ENCODE results near the gene FNDC3B. TPM values are rescaled to one million over a fixed set of nuclear protein-coding genes. Genes with fewer than 3 reads are reported as not detected.

FNDC3B gene
- total RNA-seq, 2 experiments from 2014 or later, result 10.6 to 12.0 TPM

- Mint-ChIP-seq H3K36me3 (ENCODE audit: low read depth) (no peaks in the 10 kb centered on the region), H3K4me3 (no peak overlapping the region), H3K4me1 (ENCODE audit: low read depth) (no peaks in the 10 kb centered on the region), H3K9me3 (peaks cover 3% of the 10 kb centered on the region), H3K27me3 (peaks cover 13% of the 10 kb centered on the region), H3K27ac (no peak overlapping the region)
- no peak for ATAC-seq
- CTCF ChIA-PET, result no interaction called here
- POLR2A ChIA-PET, result no interaction called here
- intact Hi-C loops (cut with micrococcal nuclease), result no loop called here
- TF ChIP-seq CTCF (IDR thresholded peaks at IDR 0.05), result no peak
- no peak for DNase-seq
Observed at GRCh38 chr3:172438186-172438585, 398.8 kb downstream of the FNDC3B start.

- peaks cover 29% of the 10 kb centered on the region for H3K27me3 Mint-ChIP-seq
- CTCF ChIA-PET, result interaction anchor here (2.2 kb wide), 1 partner anchor 20 kb away, joined by 8 read pairs; no protein-coding TSS in a partner anchor
- intact Hi-C loops (cut with micrococcal nuclease), result no loop called here
Observed at GRCh38 chr3:172441581-172441980, 402.2 kb downstream of the FNDC3B start.

GRCh38 chr3:172442606-172443005, 403.2 kb downstream of the FNDC3B start:
- ATAC-seq (no peak), DNase-seq (no peak)
- no peak overlapping the region for H3K4me3 Mint-ChIP-seq
- peaks cover 6% of the 10 kb centered on the region for H3K4me1 Mint-ChIP-seq (ENCODE audit: low read depth)
- no peak for TF ChIP-seq CTCF (IDR thresholded peaks at IDR 0.05)
- no peak overlapping the region for H3K27ac Mint-ChIP-seq
- H3K36me3 Mint-ChIP-seq (ENCODE audit: low read depth), result no peaks in the 10 kb centered on the region
- H3K9me3 Mint-ChIP-seq, result no peaks in the 10 kb centered on the region
- ChIA-PET CTCF (interaction anchor here (0.6 to 1.0 kb wide), 2 partner anchors 19 to 289 kb away, joined by 3 to 6 read pairs; no protein-coding TSS in a partner anchor), POLR2A (no interaction called here)
- H3K27me3 Mint-ChIP-seq, result peaks cover 39% of the 10 kb centered on the region
- intact Hi-C loops (cut with micrococcal nuclease), result no loop called here

More at GRCh38 chr3:172441581-172441980, 402.2 kb downstream of the FNDC3B start:
- no peak for TF ChIP-seq CTCF (IDR thresholded peaks at IDR 0.05)
- no peak overlapping the region for H3K27ac Mint-ChIP-seq
- no peaks in the 10 kb centered on the region for H3K9me3 Mint-ChIP-seq
- H3K4me3 Mint-ChIP-seq, result no peak overlapping the region
- H3K4me1 Mint-ChIP-seq (ENCODE audit: low read depth), result no peaks in the 10 kb centered on the region
- ATAC-seq (no peak), DNase-seq (no peak)
- POLR2A ChIA-PET, result interaction anchor here (0.9 kb wide), 1 partner anchor 32 kb away, joined by 4 read pairs; no protein-coding TSS in a partner anchor
- H3K36me3 Mint-ChIP-seq (ENCODE audit: low read depth), result no peaks in the 10 kb centered on the region

GRCh38 chr3:172444821-172445220, 405.4 kb downstream of the FNDC3B start:
- H3K4me3 Mint-ChIP-seq, result no peak overlapping the region
- no peak for TF ChIP-seq CTCF (IDR thresholded peaks at IDR 0.05)
- peaks cover 6% of the 10 kb centered on the region for H3K9me3 Mint-ChIP-seq
- peaks cover 5% of the 10 kb centered on the region for H3K36me3 Mint-ChIP-seq (ENCODE audit: low read depth)
- intact Hi-C loops (cut with micrococcal nuclease), result no loop called here
- CTCF ChIA-PET, result interaction anchor here (1.1 to 1.9 kb wide), 3 partner anchors 14 to 33 kb away, joined by 3 to 9 read pairs (median 3); no protein-coding TSS in a partner anchor
- no peak overlapping the region for H3K27ac Mint-ChIP-seq
- peaks cover 25% of the 10 kb centered on the region for H3K4me1 Mint-ChIP-seq (ENCODE audit: low read depth)
- H3K27me3 Mint-ChIP-seq, result peaks cover 57% of the 10 kb centered on the region
- DNase-seq (no peak), ATAC-seq (no peak)
- POLR2A ChIA-PET, result interaction anchor here (0.5 kb wide), 1 partner anchor 401 kb away, joined by 7 read pairs; no protein-coding TSS in a partner anchor

- ATAC-seq (no peak), DNase-seq (no peak)
- Mint-ChIP-seq H3K4me1 (ENCODE audit: low read depth) (peaks cover 25% of the 10 kb centered on the region), H3K27ac (no peak overlapping the region), H3K27me3 (peaks cover 61% of the 10 kb centered on the region), H3K36me3 (ENCODE audit: low read depth) (peaks cover 5% of the 10 kb centered on the region), H3K9me3 (peaks cover 6% of the 10 kb centered on the region), H3K4me3 (no peak overlapping the region)
- ChIA-PET CTCF (interaction anchor here (1.0 to 1.9 kb wide), 2 partner anchors 15 to 229 kb away, joined by 4 to 9 read pairs; no protein-coding TSS in a partner anchor), POLR2A (no interaction called here)
- intact Hi-C loops (cut with micrococcal nuclease), result no loop called here
- no peak for TF ChIP-seq CTCF (IDR thresholded peaks at IDR 0.05)
Observed at GRCh38 chr3:172446198-172446597, 406.8 kb downstream of the FNDC3B start.

Measured in activated CD8-positive, alpha-beta T cell treated with anti-CD3 and anti-CD28 coated beads for 36 hours (primary cell).